Astrocyte (in vitro differentiated cells and primary cell): Measurements from ENCODE around the gene ATRAID. TPM values are rescaled to one million over a fixed set of nuclear protein-coding genes. Genes with fewer than 3 reads are reported as not detected.

Experiments used
- DNase-seq: peaks from one replicate; pipeline ENCODE4 v3.0.0-alpha.2; 2010; ENCODE audit warnings: low read depth
- FAIRE-seq: peaks from 2 replicates; lab custom pipeline; 2011; peaks lifted over from hg19 to GRCh38; lab: Jason Lieb, UNC
- H2AFZ ChIP-seq: 2 replicates; pipeline ENCODE4 v1.6.0; 2012; ENCODE audit warnings: low read depth, low read length, inconsistent platforms
- H3K27ac ChIP-seq: 2 replicates; pipeline ENCODE4 v1.5.1; 2011; ENCODE audit warnings: low read depth, low read length, inconsistent platforms
- H3K27me3 ChIP-seq: 2 replicates; pipeline ENCODE4 v1.6.0; 2011; ENCODE audit warnings: low read length, inconsistent platforms; ENCODE audit not compliant: insufficient read depth
- H3K36me3 ChIP-seq: 2 replicates; pipeline ENCODE4 v1.5.1; 2011; ENCODE audit warnings: low read length, inconsistent platforms; ENCODE audit not compliant: insufficient read depth
- H3K4me1 ChIP-seq: 2 replicates; pipeline ENCODE4 v1.5.1; 2011; ENCODE audit warnings: low read length, inconsistent platforms; ENCODE audit not compliant: insufficient read depth
- H3K4me2 ChIP-seq: 2 replicates; pipeline ENCODE4 v1.6.0; 2012; ENCODE audit warnings: low read length, inconsistent platforms
- H3K4me3 ChIP-seq: 2 replicates; pipeline ENCODE4 v1.5.1; 2011; ENCODE audit warnings: low read depth, mild to moderate bottlenecking, low read length, inconsistent platforms; ENCODE audit not compliant: insufficient read depth
- H3K79me2 ChIP-seq: 2 replicates; pipeline ENCODE4 v1.6.0; 2012; ENCODE audit warnings: mild to moderate bottlenecking, low read length, inconsistent platforms; ENCODE audit not compliant: insufficient read depth
- H3K9ac ChIP-seq: 2 replicates; pipeline ENCODE4 v1.6.0; 2012; ENCODE audit warnings: mild to moderate bottlenecking, low read length, inconsistent platforms
- H3K9me3 ChIP-seq: 2 replicates; pipeline ENCODE4 v1.5.1; 2012; ENCODE audit warnings: low read depth, mild to moderate bottlenecking, low read length, inconsistent platforms; ENCODE audit not compliant: insufficient read depth
- H4K20me1 ChIP-seq: 2 replicates; pipeline ENCODE4 v1.6.0; 2012; ENCODE audit warnings: low read length, inconsistent platforms; ENCODE audit not compliant: insufficient read depth
- H3K27ac Mint-ChIP-seq: one replicate; pipeline ENCODE4 v1.8.0; 2021; ENCODE audit warnings: mild to moderate bottlenecking, mixed read lengths; ENCODE audit not compliant: unreplicated experiment
- H3K27me3 Mint-ChIP-seq: one replicate; pipeline ENCODE4 v1.8.0; 2021; ENCODE audit warnings: low read depth, mixed read lengths; ENCODE audit not compliant: unreplicated experiment
- H3K36me3 Mint-ChIP-seq: one replicate; pipeline ENCODE4 v1.8.0; 2021; ENCODE audit warnings: low read depth, mixed read lengths; ENCODE audit not compliant: unreplicated experiment
- H3K4me1 Mint-ChIP-seq: one replicate; pipeline ENCODE4 v1.8.0; 2021; ENCODE audit warnings: low read depth, mixed read lengths; ENCODE audit not compliant: unreplicated experiment
- H3K4me3 Mint-ChIP-seq: one replicate; pipeline ENCODE4 v1.8.0; 2021; ENCODE audit warnings: mild to moderate bottlenecking, moderate library complexity, mixed read lengths; ENCODE audit not compliant: unreplicated experiment
- H3K9me3 Mint-ChIP-seq: one replicate; pipeline ENCODE4 v1.8.0; 2021; ENCODE audit warnings: mild to moderate bottlenecking, mixed read lengths; ENCODE audit not compliant: unreplicated experiment
- EZH2 ChIP-seq: IDR thresholded peaks from 2 replicates; pipeline ENCODE4 v1.6.1; 2012; ENCODE audit warnings: mild to moderate bottlenecking, low read length, inconsistent platforms; ENCODE audit not compliant: insufficient read depth
- total RNA-seq: library from RNA; stranded (reverse); gene quantifications from 2 replicates; pipeline ENCODE4 v1.2.1, GENCODE V29; 2021
- TF ChIP-seq, protein P1 (sequence below): IDR thresholded peaks from 2 replicates; pipeline ENCODE4 v1.5.1; 2011; ENCODE audit warnings: low read depth, mild to moderate bottlenecking, inconsistent platforms, low read length, moderate library complexity; ENCODE audit not compliant: insufficient read depth

ATRAID gene
- total RNA-seq, 1 donor from 2014 or later = 62.9 TPM

- Histone ChIP-seq H2AFZ (no peak overlapping the region), H3K4me2 (no peak overlapping the region), H3K4me1 (peaks cover 7% of the 10 kb centered on the region), H3K27me3 (no peaks in the 10 kb centered on the region), H4K20me1 (peaks cover 10% of the 10 kb centered on the region), H3K36me3 (peaks cover 30% of the 10 kb centered on the region), H3K9me3 (no peaks in the 10 kb centered on the region), H3K9ac (no peak overlapping the region), H3K4me3 (no peak overlapping the region), H3K27ac (no peak overlapping the region), H3K79me2 (no peaks in the 10 kb centered on the region)
- peaks cover 5% of the 10 kb centered on the region for H3K4me1 Mint-ChIP-seq
- H3K27ac Mint-ChIP-seq = no peak overlapping the region
- TF ChIP-seq, protein P1, sequence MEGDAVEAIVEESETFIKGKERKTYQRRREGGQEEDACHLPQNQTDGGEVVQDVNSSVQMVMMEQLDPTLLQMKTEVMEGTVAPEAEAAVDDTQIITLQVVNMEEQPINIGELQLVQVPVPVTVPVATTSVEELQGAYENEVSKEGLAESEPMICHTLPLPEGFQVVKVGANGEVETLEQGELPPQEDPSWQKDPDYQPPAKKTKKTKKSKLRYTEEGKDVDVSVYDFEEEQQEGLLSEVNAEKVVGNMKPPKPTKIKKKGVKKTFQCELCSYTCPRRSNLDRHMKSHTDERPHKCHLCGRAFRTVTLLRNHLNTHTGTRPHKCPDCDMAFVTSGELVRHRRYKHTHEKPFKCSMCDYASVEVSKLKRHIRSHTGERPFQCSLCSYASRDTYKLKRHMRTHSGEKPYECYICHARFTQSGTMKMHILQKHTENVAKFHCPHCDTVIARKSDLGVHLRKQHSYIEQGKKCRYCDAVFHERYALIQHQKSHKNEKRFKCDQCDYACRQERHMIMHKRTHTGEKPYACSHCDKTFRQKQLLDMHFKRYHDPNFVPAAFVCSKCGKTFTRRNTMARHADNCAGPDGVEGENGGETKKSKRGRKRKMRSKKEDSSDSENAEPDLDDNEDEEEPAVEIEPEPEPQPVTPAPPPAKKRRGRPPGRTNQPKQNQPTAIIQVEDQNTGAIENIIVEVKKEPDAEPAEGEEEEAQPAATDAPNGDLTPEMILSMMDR = no peak
- TF ChIP-seq EZH2 = no peak
- peaks cover 45% of the 10 kb centered on the region for H3K36me3 Mint-ChIP-seq
- DNase-seq (peak; percentile 44), FAIRE-seq (no peak)
- no peaks in the 10 kb centered on the region for H3K9me3 Mint-ChIP-seq
- no peak overlapping the region for H3K4me3 Mint-ChIP-seq
- H3K27me3 Mint-ChIP-seq = no peaks in the 10 kb centered on the region
These were observed 9.0 kb upstream of the ATRAID start for GRCh38 chr2:27202854-27203253.

DNA sequence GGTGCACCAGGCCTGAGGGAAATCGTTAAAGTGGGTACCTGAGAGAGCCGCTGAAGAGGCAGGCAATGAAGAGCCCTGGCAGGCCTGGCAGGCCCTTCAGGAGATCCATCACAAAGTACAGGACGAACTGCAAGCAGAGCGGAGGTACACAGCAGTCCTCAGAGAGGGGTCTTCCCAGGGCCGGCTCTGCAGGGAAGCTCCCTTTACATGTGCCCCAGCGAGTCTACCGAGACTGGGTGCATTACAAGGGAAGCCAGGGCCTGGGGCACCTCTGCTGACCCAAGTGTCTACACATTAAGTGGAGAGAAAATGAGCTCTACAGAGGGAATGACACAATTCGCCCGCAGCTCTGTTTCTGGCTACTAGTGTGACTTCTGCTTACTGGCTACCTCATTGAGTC, 8.1 kb upstream of the ATRAID start:
- Histone ChIP-seq H3K4me2 (no peak overlapping the region), H3K9ac (no peak overlapping the region), H2AFZ (no peak overlapping the region), H3K36me3 (peaks cover 30% of the 10 kb centered on the region), H3K27ac (no peak overlapping the region), H4K20me1 (peaks cover 10% of the 10 kb centered on the region), H3K9me3 (no peaks in the 10 kb centered on the region), H3K79me2 (no peaks in the 10 kb centered on the region), H3K4me1 (peaks cover 7% of the 10 kb centered on the region), H3K4me3 (no peak overlapping the region), H3K27me3 (no peaks in the 10 kb centered on the region)
- peaks cover 45% of the 10 kb centered on the region for H3K36me3 Mint-ChIP-seq
- H3K27ac Mint-ChIP-seq = no peak overlapping the region
- no peak overlapping the region for H3K4me3 Mint-ChIP-seq
- H3K27me3 Mint-ChIP-seq = no peaks in the 10 kb centered on the region
- FAIRE-seq (no peak), DNase-seq (no peak)
- H3K4me1 Mint-ChIP-seq = peaks cover 5% of the 10 kb centered on the region
- H3K9me3 Mint-ChIP-seq = no peaks in the 10 kb centered on the region
- TF ChIP-seq EZH2 = no peak
- TF ChIP-seq, protein P1 = no peak

- no peak for TF ChIP-seq EZH2
- TF ChIP-seq, protein P1 = no peak
- no peaks in the 10 kb centered on the region for H3K9me3 ChIP-seq
- Mint-ChIP-seq H3K27ac (no peak overlapping the region), H3K4me1 (peaks cover 5% of the 10 kb centered on the region), H3K9me3 (no peaks in the 10 kb centered on the region), H3K27me3 (no peaks in the 10 kb centered on the region), H3K36me3 (peaks cover 47% of the 10 kb centered on the region), H3K4me3 (no peak overlapping the region)
- no peaks in the 10 kb centered on the region for H3K79me2 ChIP-seq
- peaks cover 35% of the 10 kb centered on the region for H3K36me3 ChIP-seq
- peaks cover 10% of the 10 kb centered on the region for H4K20me1 ChIP-seq
- DNase-seq = no peak
- no peak overlapping the region for H3K9ac ChIP-seq
- H3K4me1 ChIP-seq = peaks cover 7% of the 10 kb centered on the region
- H3K27me3 ChIP-seq = no peaks in the 10 kb centered on the region
- no peak overlapping the region for H3K4me3 ChIP-seq
- no peak overlapping the region for H3K4me2 ChIP-seq
- H2AFZ ChIP-seq = no peak overlapping the region
- no peak for FAIRE-seq
- no peak overlapping the region for H3K27ac ChIP-seq
These were observed 7.3 kb upstream of the ATRAID start for GRCh38 chr2:27204566-27204965.
